GM23338 (cell line): ENCODE results near the gene ZNF546.

Experiments
- CREB1 ChIP-seq: fragments of 250-450 bp; sonication (Bioruptor Pico); IDR thresholded peaks from 2 replicates; pipeline ENCODE4 v1.5.0; 2020; ENCODE audit warnings: low read depth, mild to moderate bottlenecking, moderate library complexity
- CTCF ChIP-seq, 2 experiments: fragments of 200-600 bp in 1 of 2; sonication (generic) in 1 of 2; conservative IDR thresholded peaks; 2 replicates each; pipeline versions ENCODE4 v1.5.1 to v1.6.1; 2016 to 2017; ENCODE audit warnings: antibody characterized with exemption in 2 of 2, low read depth in 2 of 2, mild to moderate bottlenecking in 2 of 2, moderate library complexity in 1 of 2
- ETS1 ChIP-seq: IDR thresholded peaks from 2 replicates; pipeline ENCODE4 v1.6.1; 2016; ENCODE audit warnings: antibody characterized with exemption
- EZH2 ChIP-seq: fragments of 200-600 bp; sonication (generic); IDR thresholded peaks from one replicate; pipeline ENCODE4 v1.8.0; 2017; ENCODE audit warnings: antibody characterized with exemption, mild to moderate bottlenecking, low read depth; ENCODE audit not compliant: unreplicated experiment
- EZH2phosphoT487 ChIP-seq: fragments of 200-600 bp; sonication (generic); IDR thresholded peaks from one replicate; pipeline ENCODE4 v1.8.1; 2018; ENCODE audit warnings: antibody characterized with exemption; ENCODE audit not compliant: unreplicated experiment
- JUNB ChIP-seq: IDR thresholded peaks from one replicate; pipeline ENCODE4 v1.6.1; 2016; ENCODE audit warnings: antibody characterized with exemption; ENCODE audit not compliant: unreplicated experiment
- NANOG ChIP-seq: IDR thresholded peaks from 2 replicates; pipeline ENCODE4 v1.6.1; 2016; ENCODE audit warnings: antibody characterized with exemption, borderline replicate concordance
- POLR2AphosphoS5 ChIP-seq: IDR thresholded peaks from 2 replicates; pipeline ENCODE4 v1.6.1; 2016; ENCODE audit warnings: antibody characterized with exemption, low read depth
- REST ChIP-seq: IDR thresholded peaks from one replicate; pipeline ENCODE4 v1.6.1; 2018; ENCODE audit warnings: antibody characterized with exemption; ENCODE audit not compliant: unreplicated experiment
- STAT1 ChIP-seq: IDR thresholded peaks from one replicate; pipeline ENCODE4 v1.6.1; 2016; ENCODE audit warnings: antibody characterized with exemption; ENCODE audit not compliant: unreplicated experiment
- ZNF114 ChIP-seq: fragments of 250-450 bp; sonication (Bioruptor Pico); IDR thresholded peaks from 2 replicates; pipeline ENCODE4 v1.5.0; 2020; ENCODE audit warnings: mild to moderate bottlenecking, moderate library complexity
- ZNF331 ChIP-seq: fragments of 250-450 bp; sonication (Bioruptor Pico); IDR thresholded peaks from 2 replicates; pipeline ENCODE4 v1.5.0; 2020; ENCODE audit warnings: low read depth, mild to moderate bottlenecking, moderate library complexity
- ZNF462 ChIP-seq: fragments of 250-450 bp; sonication (Bioruptor Pico); IDR thresholded peaks from 2 replicates; pipeline ENCODE4 v1.5.0; 2020; ENCODE audit warnings: mild to moderate bottlenecking, moderate library complexity

- TF ChIP-seq ZNF114 (CRISPR knock-in tag): no peak
- no peak for TF ChIP-seq CTCF (conservative IDR thresholded peaks at IDR 0.05; ENCODE audit: low read depth in 2 of 2)
- no peak for TF ChIP-seq EZH2phosphoT487
- TF ChIP-seq EZH2: no peak
- TF ChIP-seq POLR2AphosphoS5: no peak
- TF ChIP-seq REST: no peak
- TF ChIP-seq ZNF331 (CRISPR knock-in tag): no peak
- no peak for TF ChIP-seq CREB1 (CRISPR knock-in tag)
- no peak for TF ChIP-seq ZNF462 (CRISPR knock-in tag)
- no peak for TF ChIP-seq STAT1
- no peak for TF ChIP-seq NANOG
- no peak for TF ChIP-seq ETS1
- no peak for TF ChIP-seq JUNB
These were observed 25.4 kb upstream of the ZNF546 start for GRCh38 chr19:39971380-39972035.
